Brain microvascular endothelial cell (primary cell): Measurements from ENCODE around the gene DIP2B.
A peak's percentile ranks its signal among the peaks of the same experiment; 100 is the strongest.

Experiments
- DNase-seq: peaks from one replicate; pipeline ENCODE4 v3.0.0-alpha.2; 2020
- H3K27ac ChIP-seq: fragments of 250-450 bp; sonication (Bioruptor Pico); 2 replicates; pipeline ENCODE4 v1.5.1; 2020; ENCODE audit warnings: mild to moderate bottlenecking, moderate library complexity
- H3K27me3 ChIP-seq: fragments of 250-450 bp; sonication (Bioruptor Pico); replicated peaks from 2 replicates; pipeline ENCODE4 v1.5.1; 2020; ENCODE audit warnings: mild to moderate bottlenecking
- H3K36me3 ChIP-seq: fragments of 250-450 bp; sonication (Bioruptor Pico); replicated peaks from 2 replicates; pipeline ENCODE4 v1.5.1; 2020; ENCODE audit warnings: mild to moderate bottlenecking
- H3K4me3 ChIP-seq: 2 replicates; pipeline ENCODE4 v1.5.1; 2011; ENCODE audit warnings: low read depth, mild to moderate bottlenecking, control low read depth, low read length, moderate library complexity
- CTCF ChIP-seq: IDR thresholded peaks from 2 replicates; pipeline ENCODE4 v1.5.1; 2011; ENCODE audit warnings: low read depth, mild to moderate bottlenecking, moderate library complexity, low read length, control low read depth, inconsistent platforms; ENCODE audit errors: missing control alignments
- in situ Hi-C: cut with HindIII; loops from 2 replicates; pipeline ENCODE4 v1.10.0; 2017; ENCODE audit warnings: low sequenced_read_pairs, low pct_ligation_motif_present

DIP2B gene

DNA sequence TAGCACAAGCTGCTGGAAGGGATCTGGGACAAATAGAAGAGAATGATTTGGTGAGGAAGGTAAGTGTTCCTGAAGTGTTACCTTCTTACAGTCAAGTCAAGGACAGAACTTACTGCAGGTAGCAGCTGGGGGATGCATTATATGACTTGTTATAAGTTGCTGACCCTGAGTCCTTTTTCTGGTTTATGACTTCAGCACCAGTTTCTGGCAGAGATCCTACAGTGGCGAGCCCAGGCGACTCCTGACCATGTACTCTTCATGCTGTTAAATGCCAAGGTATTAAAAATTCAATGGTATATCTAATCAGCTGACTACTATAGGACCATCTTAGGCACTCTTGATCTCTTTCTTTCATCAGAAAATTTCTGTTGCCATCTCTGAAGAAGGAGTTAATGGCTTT lies 214.0 kb downstream of the DIP2B start:
- TF ChIP-seq CTCF = no peak
- Histone ChIP-seq H3K27ac (no peak overlapping the region), H3K27me3 (no peaks in the 10 kb centered on the region), H3K4me3 (no peak overlapping the region), H3K36me3 (peaks cover 30% of the 10 kb centered on the region)
- in situ Hi-C loops = no loop called here
- no peak for DNase-seq

GRCh38 chr12:50720085-50720484 lies 215.3 kb downstream of the DIP2B start:
- in situ Hi-C loops = no loop called here
- Histone ChIP-seq H3K4me3 (no peak overlapping the region), H3K27me3 (no peaks in the 10 kb centered on the region), H3K36me3 (peaks cover 41% of the 10 kb centered on the region), H3K27ac (no peak overlapping the region)
- peak; percentile 22 for DNase-seq
- peak; percentile 6 for TF ChIP-seq CTCF

- TF ChIP-seq CTCF = no peak
- DNase-seq = no peak
- in situ Hi-C loops = no loop called here
- H3K27ac ChIP-seq = no peak overlapping the region
- H3K4me3 ChIP-seq = no peak overlapping the region
- no peaks in the 10 kb centered on the region for H3K27me3 ChIP-seq
- peaks cover 39% of the 10 kb centered on the region for H3K36me3 ChIP-seq
Measured at GRCh38 chr12:50720501-50720900, 215.7 kb downstream of the DIP2B start.

DNA sequence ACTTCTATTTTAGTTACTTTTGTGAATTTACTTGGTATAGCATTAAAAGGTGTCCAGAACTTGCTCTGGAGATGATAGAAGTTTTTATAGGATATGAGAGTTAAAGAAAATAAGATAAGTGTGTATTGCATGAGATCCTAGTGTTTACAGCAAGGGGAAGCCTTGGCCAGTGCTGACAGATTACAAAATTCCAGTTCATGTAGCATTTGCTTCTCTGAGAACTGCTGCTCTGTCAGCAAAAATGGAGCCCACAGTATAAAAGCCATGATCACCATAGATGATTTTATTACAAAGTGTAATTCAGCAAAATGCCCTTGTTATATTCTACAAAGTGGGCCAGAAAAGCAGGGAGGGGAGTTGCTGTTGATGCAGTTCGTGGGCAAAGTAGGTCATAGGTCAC lies 219.1 kb downstream of the DIP2B start:
- Histone ChIP-seq H3K27ac (no peak overlapping the region), H3K36me3 (peaks cover 31% of the 10 kb centered on the region), H3K4me3 (no peak overlapping the region), H3K27me3 (no peaks in the 10 kb centered on the region)
- in situ Hi-C loops = no loop called here
- no peak for DNase-seq
- no peak for TF ChIP-seq CTCF

GRCh38 chr12:50725011-50725942 lies 220.5 kb downstream of the DIP2B start:
- DNase-seq = no peak
- in situ Hi-C loops = no loop called here
- no peak for TF ChIP-seq CTCF
- H3K36me3 ChIP-seq = peaks cover 27% of the 10 kb centered on the region
- no peak overlapping the region for H3K27ac ChIP-seq
- H3K27me3 ChIP-seq = no peaks in the 10 kb centered on the region
- H3K4me3 ChIP-seq = no peak overlapping the region
